K562 (cell line): ENCODE results near the gene KLHDC10. TPM values are rescaled to one million over a fixed set of nuclear protein-coding genes. Genes with fewer than 3 reads are reported as not detected.

ENCODE experiments used
- BCOR ChIP-seq: fragments of 450-650 bp; IDR thresholded peaks from 2 replicates; pipeline ENCODE4 v1.6.1; 2016
- BDP1 ChIP-seq: IDR thresholded peaks from 3 replicates; pipeline ENCODE4 v1.6.1; 2011; ENCODE audit not compliant: insufficient read length, insufficient read depth
- ERF ChIP-seq: fragments of 450-650 bp; formaldehyde crosslinking; IDR thresholded peaks from 2 replicates; pipeline ENCODE4 v1.4.0; 2020; ENCODE audit warnings: mild to moderate bottlenecking, mixed read lengths
- IRF2 ChIP-seq: sonication (generic); formaldehyde crosslinking; IDR thresholded peaks from 2 replicates; pipeline ENCODE4 v1.8.1; 2022; ENCODE audit warnings: mild to moderate bottlenecking, missing genetic modification reagents
- KLF6 ChIP-seq: fragments of 250-450 bp; sonication (Bioruptor Pico); IDR thresholded peaks from 2 replicates; pipeline ENCODE4 v1.4.0; 2020; ENCODE audit warnings: mild to moderate bottlenecking, moderate library complexity, borderline replicate concordance
- LCOR ChIP-seq: sonication (generic); formaldehyde crosslinking; IDR thresholded peaks from 2 replicates; pipeline ENCODE4 v1.8.0; 2022; ENCODE audit warnings: mild to moderate bottlenecking, missing genetic modification reagents
- MBD2 ChIP-seq: sonication (generic); IDR thresholded peaks from 2 replicates; pipeline ENCODE4 v1.6.1; 2016; ENCODE audit warnings: low read depth, borderline replicate concordance
- ZBED1 ChIP-seq: IDR thresholded peaks from 2 replicates; pipeline ENCODE4 v1.6.1; 2014
- polyA plus RNA-seq, 8 experiments: library from polyadenylated mRNA; depleted of rRNA in 4 of 8; stranded (reverse) in 5 of 8; unstranded in 3 of 8; fragments of >200 nt; fragmentation: Nextera tagmentation in 2 of 8; fragmentation: Illumina TruSeq in 1 of 8; extraction: Ambion mirVana in 2 of 8; extraction: Trizol in 1 of 8; gene quantifications; 2 replicates each; pipeline versions ENCODE4 v1.2.1 to v1.2.3, GENCODE V29; 2011 to 2014; ENCODE audit warnings: inconsistent platforms in 1 of 8, missing spikeins in 1 of 8
- total RNA-seq, 7 experiments: library from RNA; depleted of rRNA in 6 of 7; stranded (reverse); fragments of >200 nt in 6 of 7; fragmentation: Illumina TruSeq in 2 of 7; extraction: Trizol in 2 of 7; gene quantifications; 2 replicates each; pipeline versions ENCODE4 v1.2.1 to v1.2.3, GENCODE V29; 2011 to 2021; ENCODE audit warnings: low replicate concordance in 1 of 7
- TF ChIP-seq, protein P1 (sequence below), 2 experiments: IDR thresholded peaks; 2 replicates each; pipeline ENCODE4 v1.6.1; 2012; ENCODE audit warnings: improper control_type of control experiment in 2 of 2, low read depth in 2 of 2, low read length in 2 of 2, borderline replicate concordance in 1 of 2
- TF ChIP-seq, protein P2 (sequence below), 2 experiments: fragments of 450-650 bp in 1 of 2; sonication (generic) in 1 of 2; formaldehyde crosslinking; conservative IDR thresholded peaks; 2 replicates each; pipeline versions ENCODE4 v1.4.0 to v1.8.1; 2020 to 2022; ENCODE audit warnings: mild to moderate bottlenecking in 1 of 2, missing genetic modification reagents in 1 of 2
- TF ChIP-seq, protein P3 (sequence below), 2 experiments: fragments of 450-650 bp in 1 of 2; sonication (generic) in 1 of 2; formaldehyde crosslinking in 1 of 2; IDR thresholded peaks; 2 replicates each; pipeline versions ENCODE4 v1.7.1 to v1.9.0; 2016 to 2022; ENCODE audit warnings: inconsistent platforms in 1 of 2, mild to moderate bottlenecking in 1 of 2, missing genetic modification reagents in 1 of 2
- TF ChIP-seq, protein P4 (sequence below), 2 experiments: fragments of 200-800 bp in 1 of 2; sonication (Bioruptor generic) in 1 of 2; sonication (generic) in 1 of 2; formaldehyde crosslinking in 1 of 2; IDR thresholded peaks in 1 of 2; conservative IDR thresholded peaks in 1 of 2; 2 replicates each; pipeline versions ENCODE4 v1.5.0 to v1.6.1; 2016 to 2020; ENCODE audit warnings: missing compliant biosample characterization in 1 of 2, missing genetic modification characterization in 1 of 2, missing genetic modification reagents in 1 of 2

The KLHDC10 gene
- total and polyA plus RNA-seq, 9 of the 15 experiments (the other 6 are each of a cell fraction or from before 2014, with no cell fraction given), result 9.8 to 80.5 (median 31.4) TPM

DNA sequence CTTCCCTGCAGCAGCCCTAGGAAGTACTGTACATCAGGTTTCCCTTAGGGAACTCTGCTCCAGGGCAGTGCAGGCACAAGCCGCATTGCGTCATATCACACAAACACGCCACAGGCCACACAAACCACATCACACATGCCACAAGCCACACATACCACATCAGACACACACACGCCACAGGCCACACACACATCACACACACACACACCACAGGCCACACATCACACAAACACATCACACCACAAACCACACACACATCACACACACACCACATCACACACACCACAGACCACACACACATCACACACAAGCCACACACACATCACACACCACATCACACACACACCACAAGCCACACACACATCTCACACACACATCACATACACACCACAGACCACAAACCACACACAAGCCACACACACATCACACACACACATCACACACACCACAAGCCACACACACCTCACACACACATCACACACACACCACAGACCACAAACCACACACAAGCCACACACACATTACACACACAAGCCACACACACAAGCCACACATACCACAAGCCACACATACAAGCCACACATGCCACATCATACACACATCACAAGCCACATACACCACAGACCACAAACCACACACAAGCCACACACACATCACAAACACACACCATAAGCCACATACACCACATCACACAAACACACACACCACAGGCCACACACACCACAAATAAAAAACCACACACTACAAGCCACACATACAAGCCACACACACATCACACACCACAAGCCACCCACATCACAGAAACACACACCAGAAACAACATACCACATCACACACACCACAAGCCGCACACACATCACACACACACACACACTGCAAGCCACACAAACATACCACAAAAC, 81.5 kb downstream of the KLHDC10 start (continued):
- TF ChIP-seq, protein P1, sequence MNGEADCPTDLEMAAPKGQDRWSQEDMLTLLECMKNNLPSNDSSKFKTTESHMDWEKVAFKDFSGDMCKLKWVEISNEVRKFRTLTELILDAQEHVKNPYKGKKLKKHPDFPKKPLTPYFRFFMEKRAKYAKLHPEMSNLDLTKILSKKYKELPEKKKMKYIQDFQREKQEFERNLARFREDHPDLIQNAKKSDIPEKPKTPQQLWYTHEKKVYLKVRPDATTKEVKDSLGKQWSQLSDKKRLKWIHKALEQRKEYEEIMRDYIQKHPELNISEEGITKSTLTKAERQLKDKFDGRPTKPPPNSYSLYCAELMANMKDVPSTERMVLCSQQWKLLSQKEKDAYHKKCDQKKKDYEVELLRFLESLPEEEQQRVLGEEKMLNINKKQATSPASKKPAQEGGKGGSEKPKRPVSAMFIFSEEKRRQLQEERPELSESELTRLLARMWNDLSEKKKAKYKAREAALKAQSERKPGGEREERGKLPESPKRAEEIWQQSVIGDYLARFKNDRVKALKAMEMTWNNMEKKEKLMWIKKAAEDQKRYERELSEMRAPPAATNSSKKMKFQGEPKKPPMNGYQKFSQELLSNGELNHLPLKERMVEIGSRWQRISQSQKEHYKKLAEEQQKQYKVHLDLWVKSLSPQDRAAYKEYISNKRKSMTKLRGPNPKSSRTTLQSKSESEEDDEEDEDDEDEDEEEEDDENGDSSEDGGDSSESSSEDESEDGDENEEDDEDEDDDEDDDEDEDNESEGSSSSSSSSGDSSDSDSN (IDR thresholded peaks at IDR 0.05; ENCODE audit: borderline replicate concordance in 1 of 2, low read depth in 2 of 2, low read length in 2 of 2), result no peak
- TF ChIP-seq, protein P2, sequence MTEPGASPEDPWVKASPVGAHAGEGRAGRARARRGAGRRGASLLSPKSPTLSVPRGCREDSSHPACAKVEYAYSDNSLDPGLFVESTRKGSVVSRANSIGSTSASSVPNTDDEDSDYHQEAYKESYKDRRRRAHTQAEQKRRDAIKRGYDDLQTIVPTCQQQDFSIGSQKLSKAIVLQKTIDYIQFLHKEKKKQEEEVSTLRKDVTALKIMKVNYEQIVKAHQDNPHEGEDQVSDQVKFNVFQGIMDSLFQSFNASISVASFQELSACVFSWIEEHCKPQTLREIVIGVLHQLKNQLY (CRISPR knock-in tag; conservative IDR thresholded peaks at IDR 0.05), result 0 out of 4 replicates have a peak, but pooled peaks of 1 of the 2 experiments have one; percentile 52
- TF ChIP-seq BDP1 (no peak), IRF2 (0 out of 2 replicates have a peak, but pooled peaks have one; percentile 9), ZBED1 (no peak), KLF6 (CRISPR knock-in tag) (no peak), LCOR (no peak), MBD2 (no peak), ERF (no peak), BCOR (no peak; the same call in 1 of the 2 replicates)
- TF ChIP-seq, protein P3, sequence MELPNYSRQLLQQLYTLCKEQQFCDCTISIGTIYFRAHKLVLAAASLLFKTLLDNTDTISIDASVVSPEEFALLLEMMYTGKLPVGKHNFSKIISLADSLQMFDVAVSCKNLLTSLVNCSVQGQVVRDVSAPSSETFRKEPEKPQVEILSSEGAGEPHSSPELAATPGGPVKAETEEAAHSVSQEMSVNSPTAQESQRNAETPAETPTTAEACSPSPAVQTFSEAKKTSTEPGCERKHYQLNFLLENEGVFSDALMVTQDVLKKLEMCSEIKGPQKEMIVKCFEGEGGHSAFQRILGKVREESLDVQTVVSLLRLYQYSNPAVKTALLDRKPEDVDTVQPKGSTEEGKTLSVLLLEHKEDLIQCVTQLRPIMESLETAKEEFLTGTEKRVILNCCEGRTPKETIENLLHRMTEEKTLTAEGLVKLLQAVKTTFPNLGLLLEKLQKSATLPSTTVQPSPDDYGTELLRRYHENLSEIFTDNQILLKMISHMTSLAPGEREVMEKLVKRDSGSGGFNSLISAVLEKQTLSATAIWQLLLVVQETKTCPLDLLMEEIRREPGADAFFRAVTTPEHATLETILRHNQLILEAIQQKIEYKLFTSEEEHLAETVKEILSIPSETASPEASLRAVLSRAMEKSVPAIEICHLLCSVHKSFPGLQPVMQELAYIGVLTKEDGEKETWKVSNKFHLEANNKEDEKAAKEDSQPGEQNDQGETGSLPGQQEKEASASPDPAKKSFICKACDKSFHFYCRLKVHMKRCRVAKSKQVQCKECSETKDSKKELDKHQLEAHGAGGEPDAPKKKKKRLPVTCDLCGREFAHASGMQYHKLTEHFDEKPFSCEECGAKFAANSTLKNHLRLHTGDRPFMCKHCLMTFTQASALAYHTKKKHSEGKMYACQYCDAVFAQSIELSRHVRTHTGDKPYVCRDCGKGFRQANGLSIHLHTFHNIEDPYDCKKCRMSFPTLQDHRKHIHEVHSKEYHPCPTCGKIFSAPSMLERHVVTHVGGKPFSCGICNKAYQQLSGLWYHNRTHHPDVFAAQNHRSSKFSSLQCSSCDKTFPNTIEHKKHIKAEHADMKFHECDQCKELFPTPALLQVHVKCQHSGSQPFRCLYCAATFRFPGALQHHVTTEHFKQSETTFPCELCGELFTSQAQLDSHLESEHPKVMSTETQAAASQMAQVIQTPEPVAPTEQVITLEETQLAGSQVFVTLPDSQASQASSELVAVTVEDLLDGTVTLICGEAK (IDR thresholded peaks at IDR 0.05), result no peak
- TF ChIP-seq, protein P3 (CRISPR knock-in tag; IDR thresholded peaks at IDR 0.05), result peak; percentile 69
- TF ChIP-seq, protein P4, sequence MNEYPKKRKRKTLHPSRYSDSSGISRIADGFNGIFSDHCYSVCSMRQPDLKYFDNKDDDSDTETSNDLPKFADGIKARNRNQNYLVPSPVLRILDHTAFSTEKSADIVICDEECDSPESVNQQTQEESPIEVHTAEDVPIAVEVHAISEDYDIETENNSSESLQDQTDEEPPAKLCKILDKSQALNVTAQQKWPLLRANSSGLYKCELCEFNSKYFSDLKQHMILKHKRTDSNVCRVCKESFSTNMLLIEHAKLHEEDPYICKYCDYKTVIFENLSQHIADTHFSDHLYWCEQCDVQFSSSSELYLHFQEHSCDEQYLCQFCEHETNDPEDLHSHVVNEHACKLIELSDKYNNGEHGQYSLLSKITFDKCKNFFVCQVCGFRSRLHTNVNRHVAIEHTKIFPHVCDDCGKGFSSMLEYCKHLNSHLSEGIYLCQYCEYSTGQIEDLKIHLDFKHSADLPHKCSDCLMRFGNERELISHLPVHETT (CRISPR knock-in tag; conservative IDR thresholded peaks at IDR 0.05 in 1 of 2, IDR thresholded peaks at IDR 0.05 in 1 of 2), result no peak
